PC-3 (cell line): Measurements from ENCODE around the gene IL31RA. TPM values are rescaled to one million over a fixed set of nuclear protein-coding genes. Genes with fewer than 3 reads are reported as not detected.

ENCODE experiments used
- ATAC-seq: fragments of 200-7000 bp; cut with Tn5 transposase; 2 replicates; pipeline ENCODE4 v1.9.1; 2020; ENCODE audit warnings: mild to moderate bottlenecking, moderate library complexity
- BruUV-seq: library from RNA; stranded (reverse); fragments of 400-500 nt; replicated peaks from 2 replicates; lab custom pipeline; 2021; lab: Mats Ljungman, UMichigan
- CTCF ChIA-PET: fragments of 300-600 bp; sonication (Branson Sonifier 250); formaldehyde crosslinking; loops from one replicate; lab custom pipeline; 2022; ENCODE audit warnings: antibody characterized with exemption; lab: Charles Lee
- POLR2A ChIA-PET: fragments of 300-600 bp; sonication (Branson Sonifier 250); formaldehyde crosslinking; loops from one replicate; lab custom pipeline; 2022; ENCODE audit warnings: antibody characterized with exemption; ENCODE audit not compliant: unreplicated experiment; lab: Charles Lee
- DNase-seq: peaks from one replicate; pipeline ENCODE4 v3.0.0-alpha.2; 2015
- H2AFZ ChIP-seq: fragments of 300-600 bp; sonication (generic); 2 replicates; pipeline ENCODE4 v1.6.0; 2016; ENCODE audit warnings: antibody characterized with exemption, low read length
- H3F3A ChIP-seq: fragments of 300-600 bp; sonication (generic); one replicate; pipeline ENCODE4 v1.6.0; 2017; ENCODE audit warnings: antibody characterized with exemption, low read length, control low read depth, mild to moderate bottlenecking; ENCODE audit not compliant: unreplicated experiment
- H3K27ac ChIP-seq: fragments of 300-600 bp; sonication (generic); 2 replicates; pipeline ENCODE4 v1.5.1; 2016; ENCODE audit warnings: mild to moderate bottlenecking, low read length
- H3K27me3 ChIP-seq: fragments of 300-600 bp; sonication (generic); 2 replicates; pipeline ENCODE4 v1.6.1; 2016; ENCODE audit warnings: low read length, mixed read lengths
- H3K36me3 ChIP-seq: fragments of 300-600 bp; sonication (generic); 2 replicates; pipeline ENCODE4 v1.6.1; 2016; ENCODE audit warnings: low read depth, mixed run types, low read length, mixed read lengths
- H3K4me1 ChIP-seq: fragments of 300-600 bp; sonication (generic); 2 replicates; pipeline ENCODE4 v1.5.1; 2016; ENCODE audit warnings: low read length; ENCODE audit not compliant: insufficient read depth
- H3K4me2 ChIP-seq: fragments of 300-600 bp; sonication (generic); 2 replicates; pipeline ENCODE4 v1.6.0; 2016; ENCODE audit warnings: low read length
- H3K4me3 ChIP-seq: fragments of 300-600 bp; sonication (generic); 2 replicates; pipeline ENCODE4 v1.5.1; 2016; ENCODE audit warnings: mild to moderate bottlenecking, low read length, mixed read lengths
- H3K79me2 ChIP-seq: fragments of 300-600 bp; sonication (generic); 2 replicates; pipeline ENCODE4 v1.6.1; 2017; ENCODE audit warnings: low read length, mixed read lengths
- H3K9ac ChIP-seq: fragments of 300-600 bp; sonication (generic); 2 replicates; pipeline ENCODE4 v1.6.0; 2016; ENCODE audit warnings: mild to moderate bottlenecking, low read length
- H3K9me2 ChIP-seq: fragments of 300-600 bp; sonication (generic); replicated peaks from 2 replicates; pipeline ENCODE4 v1.6.1; 2016; ENCODE audit warnings: mixed run types, low read length, mixed read lengths
- H3K9me3 ChIP-seq: fragments of 300-600 bp; sonication (generic); 2 replicates; pipeline ENCODE4 v1.6.1; 2016; ENCODE audit warnings: low read length, mixed read lengths
- H4K20me1 ChIP-seq: fragments of 300-600 bp; sonication (generic); 2 replicates; pipeline ENCODE4 v1.6.1; 2016; ENCODE audit warnings: low read length, mixed read lengths
- CTCF ChIP-seq: fragments of 300-600 bp; sonication (generic); conservative IDR thresholded peaks from 2 replicates; pipeline ENCODE4 v1.5.1; 2017; ENCODE audit warnings: antibody characterized with exemption, low read depth, mild to moderate bottlenecking, low read length
- EZH2 ChIP-seq: fragments of 300-600 bp; sonication (generic); IDR thresholded peaks from one replicate; pipeline ENCODE4 v1.6.1; 2017; ENCODE audit warnings: antibody characterized with exemption, mild to moderate bottlenecking, low read length; ENCODE audit not compliant: unreplicated experiment
- EZH2phosphoT487 ChIP-seq: fragments of 300-600 bp; sonication (generic); IDR thresholded peaks from 2 replicates; pipeline ENCODE4 v1.6.1; 2018; ENCODE audit warnings: mild to moderate bottlenecking, antibody characterized with exemption, low read length, borderline replicate concordance
- intact Hi-C: fragments of 100-400 bp; cut with micrococcal nuclease; formaldehyde crosslinking; loops from 2 replicates; pipeline ENCODE4 v1.9.0; 2023
- total RNA-seq: library from RNA; depleted of rRNA; stranded (reverse); fragments of >200 nt; gene quantifications from 2 replicates; pipeline ENCODE4 v1.2.3, GENCODE V29; 2014

IL31RA gene
- total RNA-seq, 1 experiment from 2014 or later: 1.6 TPM

- no peak overlapping the region for H3K9ac ChIP-seq
- no peak overlapping the region for H3K4me3 ChIP-seq
- H2AFZ ChIP-seq: no peak overlapping the region
- DNase-seq: no peak
- no peaks in the 10 kb centered on the region for H3K9me3 ChIP-seq
- intact Hi-C loops: no loop called here
- ATAC-seq: no peak
- ChIA-PET POLR2A (no interaction called here), CTCF (no interaction called here)
- H4K20me1 ChIP-seq: no peaks in the 10 kb centered on the region
- no peak overlapping the region for H3K27ac ChIP-seq
- no peaks in the 10 kb centered on the region for H3F3A ChIP-seq
- no peaks in the 10 kb centered on the region for H3K36me3 ChIP-seq
- peaks cover 4% of the 10 kb centered on the region; the same call in 1 of the 2 replicates for H3K4me1 ChIP-seq
- no peak for TF ChIP-seq EZH2phosphoT487
- TF ChIP-seq CTCF: no peak
- TF ChIP-seq EZH2: no peak
- no peaks in the 10 kb centered on the region for H3K9me2 ChIP-seq
- no TSS peak for BruUV-seq
- H3K27me3 ChIP-seq: no peaks in the 10 kb centered on the region
- H3K4me2 ChIP-seq: no peak overlapping the region
- H3K79me2 ChIP-seq: no peaks in the 10 kb centered on the region
Measured at GRCh38 chr5:55897206-55897894, 46.2 kb downstream of the IL31RA start.

- POLR2A ChIA-PET: no interaction called here
- H3F3A ChIP-seq: no peaks in the 10 kb centered on the region
- DNase-seq: no peak
- no TSS peak for BruUV-seq
- ATAC-seq: no peak
- intact Hi-C loops: no loop called here
- no peak overlapping the region for H3K4me2 ChIP-seq
- H3K36me3 ChIP-seq: no peaks in the 10 kb centered on the region
- H3K9me2 ChIP-seq: no peaks in the 10 kb centered on the region
- no peak overlapping the region for H3K9ac ChIP-seq
- H3K9me3 ChIP-seq: no peaks in the 10 kb centered on the region
- H2AFZ ChIP-seq: no peak overlapping the region
- H3K79me2 ChIP-seq: no peaks in the 10 kb centered on the region
- peaks cover 4% of the 10 kb centered on the region; the same call in 1 of the 2 replicates for H3K4me1 ChIP-seq
- CTCF ChIA-PET: no interaction called here
- no peak for TF ChIP-seq EZH2phosphoT487
- TF ChIP-seq CTCF: no peak
- no peak for TF ChIP-seq EZH2
- no peak overlapping the region for H3K27ac ChIP-seq
- no peak overlapping the region for H3K4me3 ChIP-seq
- no peaks in the 10 kb centered on the region for H4K20me1 ChIP-seq
- H3K27me3 ChIP-seq: no peaks in the 10 kb centered on the region
Measured at GRCh38 chr5:55897905-55898304, 46.7 kb downstream of the IL31RA start.

- Histone ChIP-seq H2AFZ (no peak overlapping the region), H3K27me3 (no peaks in the 10 kb centered on the region), H3F3A (no peaks in the 10 kb centered on the region), H3K4me1 (peaks cover 4% of the 10 kb centered on the region; the same call in 1 of the 2 replicates), H3K27ac (no peak overlapping the region), H3K9ac (no peak overlapping the region), H3K4me2 (no peak overlapping the region), H3K9me2 (no peaks in the 10 kb centered on the region), H3K4me3 (no peak overlapping the region), H3K9me3 (no peaks in the 10 kb centered on the region), H3K36me3 (no peaks in the 10 kb centered on the region), H4K20me1 (no peaks in the 10 kb centered on the region), H3K79me2 (no peaks in the 10 kb centered on the region)
- BruUV-seq: no TSS peak
- ChIA-PET POLR2A (no interaction called here), CTCF (no interaction called here)
- peak; percentile 80 for ATAC-seq
- DNase-seq: peak; percentile 51
- TF ChIP-seq EZH2 (no peak), CTCF (no peak), EZH2phosphoT487 (no peak)
- intact Hi-C loops: no loop called here
Measured at GRCh38 chr5:55899344-55899743, 48.2 kb downstream of the IL31RA start.
